Measurements from ENCODE around the gene ZC3H12A.

ZC3H12A gene

DNA sequence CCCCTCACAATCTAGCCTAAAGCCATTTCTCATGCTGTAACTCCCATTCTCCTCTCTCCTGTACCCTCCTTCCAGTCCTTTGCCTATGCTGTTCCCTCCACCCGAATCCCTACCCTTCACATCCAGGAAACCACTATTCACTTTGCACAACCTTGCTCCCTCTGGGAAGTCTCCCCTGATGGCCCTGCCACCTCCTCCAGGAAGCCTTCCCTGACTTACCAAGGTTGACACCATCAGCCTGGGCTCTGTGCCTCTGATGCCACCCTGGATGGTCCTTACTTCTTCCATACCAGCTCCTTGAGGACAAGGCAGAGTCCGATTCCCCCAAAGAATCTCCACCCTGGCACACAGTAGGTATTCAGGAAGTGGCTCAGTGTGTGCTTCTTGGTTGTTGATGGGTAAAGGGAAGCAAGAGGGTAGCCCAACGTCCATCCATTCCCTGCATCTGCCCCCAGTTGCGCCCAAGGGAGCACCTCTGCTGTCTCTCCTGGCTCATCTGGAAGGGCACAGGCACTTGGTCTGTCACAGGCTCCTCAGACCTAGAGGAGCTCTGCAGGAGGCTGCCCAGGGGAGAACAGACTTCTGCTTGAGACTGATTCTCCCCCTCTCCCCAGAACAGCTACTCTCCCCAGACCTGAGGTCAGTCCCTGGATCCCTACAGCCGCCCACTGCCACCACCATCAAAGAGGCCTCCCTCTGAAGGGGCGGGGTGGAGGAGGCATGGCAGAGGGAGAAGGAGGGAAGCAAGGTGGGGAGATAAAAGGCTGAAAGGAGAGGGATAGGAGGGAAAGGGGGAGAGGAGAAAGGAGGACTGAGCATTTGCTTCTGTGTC is 36.1 kb upstream of the ZC3H12A start:
- Histone ChIP-seq H3K4me3 (no peak overlapping the region), H3K27ac (no peak overlapping the region), H3K4me1 (peaks cover 0 to 21% (median 12%) of the 10 kb centered on the region in 10 experiments; a peak in 13 of 20 replicates), H3K27me3 (no peaks in the 10 kb centered on the region), H4K20me1 (no peaks in the 10 kb centered on the region; a peak in 1 of 22 replicates), H3K9me3 (replicated peaks in 1 of 11) (no peaks in the 10 kb centered on the region), H3K4me2 (no peak overlapping the region), H3K36me3 (no peaks in the 10 kb centered on the region), H3K9ac (no peak overlapping the region)
- no peak for TF ChIP-seq Cebpa-rat (IDR thresholded peaks at IDR 0.05)

- Histone ChIP-seq H3K4me1 (peaks cover 0 to 21% (median 12%) of the 10 kb centered on the region in 10 experiments; a peak in 13 of 20 replicates), H3K27ac (no peak overlapping the region), H3K9me3 (replicated peaks in 1 of 11) (no peaks in the 10 kb centered on the region), H3K9ac (no peak overlapping the region), H3K27me3 (no peaks in the 10 kb centered on the region), H3K4me2 (peak overlapping the region in 5 of 11 experiments; percentile 8 to 23 (median 16); a peak in 6 of 22 replicates), H3K36me3 (no peaks in the 10 kb centered on the region), H4K20me1 (no peaks in the 10 kb centered on the region; a peak in 1 of 22 replicates), H3K4me3 (no peak overlapping the region)
- TF ChIP-seq Cebpa-rat (IDR thresholded peaks at IDR 0.05) = no peak
These were observed 35.5 kb upstream of the ZC3H12A start for GRCh38 chr1:37438869-37439343.

GRCh38 chr1:37439349-37439995 is 34.9 kb upstream of the ZC3H12A start:
- H3K27me3 ChIP-seq = no peaks in the 10 kb centered on the region
- peak overlapping the region in 5 of 11 experiments; percentile 8 to 23 (median 16); a peak in 7 of 22 replicates for H3K4me2 ChIP-seq
- H3K4me3 ChIP-seq = no peak overlapping the region
- H4K20me1 ChIP-seq = no peaks in the 10 kb centered on the region; a peak in 1 of 22 replicates
- H3K27ac ChIP-seq = no peak overlapping the region
- H3K36me3 ChIP-seq = no peaks in the 10 kb centered on the region
- H3K9me3 ChIP-seq (replicated peaks in 1 of 11) = no peaks in the 10 kb centered on the region
- TF ChIP-seq Cebpa-rat (IDR thresholded peaks at IDR 0.05) = no peak
- H3K4me1 ChIP-seq = peaks cover 0 to 21% (median 12%) of the 10 kb centered on the region in 10 experiments; a peak in 13 of 20 replicates
- no peak overlapping the region for H3K9ac ChIP-seq

DNA sequence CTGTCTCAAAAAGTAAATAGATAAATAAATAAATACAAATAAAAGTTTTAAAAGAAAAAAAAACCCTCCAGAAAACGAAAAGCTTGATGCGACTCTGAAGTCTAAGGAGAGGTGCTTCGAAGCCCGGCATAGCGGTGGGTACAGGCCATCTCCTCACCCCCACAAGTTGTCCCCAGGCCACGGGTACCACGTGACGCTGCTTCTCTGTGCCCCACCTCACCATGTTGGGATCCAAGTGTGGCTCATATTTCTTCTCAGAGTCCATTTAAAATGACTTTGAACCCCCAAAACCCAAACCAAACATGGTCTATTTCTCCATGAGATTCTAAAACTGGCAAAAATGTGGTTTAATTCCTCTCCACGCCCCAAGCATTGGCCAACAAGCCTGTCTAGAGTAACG is 32.9 kb upstream of the ZC3H12A start:
- no peak overlapping the region for H3K9ac ChIP-seq
- H3K4me1 ChIP-seq = peaks cover 0 to 16% (median 6%) of the 10 kb centered on the region in 10 experiments; a peak in 12 of 20 replicates
- no peaks in the 10 kb centered on the region for H3K27me3 ChIP-seq
- H3K4me2 ChIP-seq = no peak overlapping the region
- H3K4me3 ChIP-seq = no peak overlapping the region
- H3K27ac ChIP-seq = no peak overlapping the region
- no peaks in the 10 kb centered on the region for H3K36me3 ChIP-seq
- TF ChIP-seq Cebpa-rat (IDR thresholded peaks at IDR 0.05) = no peak
- H4K20me1 ChIP-seq = no peaks in the 10 kb centered on the region
- H3K9me3 ChIP-seq (replicated peaks in 1 of 11) = no peaks in the 10 kb centered on the region

DNA sequence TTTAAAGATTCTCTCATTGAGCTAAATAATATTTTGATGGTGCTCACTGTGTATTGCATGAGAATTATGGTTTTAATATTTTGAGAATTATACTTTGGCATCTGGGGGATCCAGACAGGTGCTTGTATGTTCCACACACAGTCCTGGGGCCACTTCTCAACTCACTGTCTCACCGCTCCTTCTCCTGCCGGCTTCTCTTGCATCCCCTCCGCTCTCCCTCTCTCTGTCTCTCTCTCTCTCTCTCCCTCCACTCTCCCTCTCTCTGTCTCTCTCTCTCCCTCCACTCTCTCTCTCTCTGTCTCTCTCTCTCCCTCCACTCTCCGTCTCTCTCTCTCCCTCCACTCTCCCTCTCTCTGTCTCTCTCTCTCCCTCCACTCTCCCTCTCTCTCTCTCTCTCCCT is 32.2 kb upstream of the ZC3H12A start:
- no peaks in the 10 kb centered on the region for H3K36me3 ChIP-seq
- H3K27me3 ChIP-seq = no peaks in the 10 kb centered on the region
- no peak overlapping the region for H3K27ac ChIP-seq
- no peak for TF ChIP-seq Cebpa-rat (IDR thresholded peaks at IDR 0.05)
- H3K9ac ChIP-seq = no peak overlapping the region
- H4K20me1 ChIP-seq = no peaks in the 10 kb centered on the region
- no peak overlapping the region for H3K4me3 ChIP-seq
- no peaks in the 10 kb centered on the region for H3K9me3 ChIP-seq (replicated peaks in 1 of 11)
- peaks cover 0 to 23% (median 12%) of the 10 kb centered on the region in 10 experiments; a peak in 16 of 20 replicates for H3K4me1 ChIP-seq
- no peak overlapping the region for H3K4me2 ChIP-seq

- H3K9me3 ChIP-seq (replicated peaks in 1 of 11) = no peaks in the 10 kb centered on the region
- no peak overlapping the region for H3K4me3 ChIP-seq
- no peaks in the 10 kb centered on the region for H4K20me1 ChIP-seq
- H3K4me2 ChIP-seq = no peak overlapping the region
- no peak overlapping the region for H3K9ac ChIP-seq
- no peaks in the 10 kb centered on the region for H3K27me3 ChIP-seq
- no peaks in the 10 kb centered on the region for H3K36me3 ChIP-seq
- no peak for TF ChIP-seq Cebpa-rat (IDR thresholded peaks at IDR 0.05)
- H3K4me1 ChIP-seq = peaks cover 0 to 28% (median 17%) of the 10 kb centered on the region in 10 experiments; a peak in 16 of 20 replicates
- H3K27ac ChIP-seq = no peak overlapping the region
These were observed 31.7 kb upstream of the ZC3H12A start for GRCh38 chr1:37442644-37443043.

GRCh38 chr1:37446874-37447273 is 27.5 kb upstream of the ZC3H12A start:
- Histone ChIP-seq H3K27ac (no peak overlapping the region), H3K4me3 (no peak overlapping the region), H3K9ac (0 out of 22 replicates have a peak overlapping the region, but pooled peaks of 1 of the 11 experiments have one; percentile 20), H3K36me3 (no peaks in the 10 kb centered on the region), H3K27me3 (no peaks in the 10 kb centered on the region), H4K20me1 (no peaks in the 10 kb centered on the region), H3K4me2 (peak overlapping the region in 9 of 11 experiments; percentile 20 to 83 (median 69); a peak in 17 of 22 replicates), H3K4me1 (peaks cover 16 to 43% (median 41%) of the 10 kb centered on the region in 10 experiments), H3K9me3 (replicated peaks in 1 of 11) (no peaks in the 10 kb centered on the region)
- no peak for TF ChIP-seq Cebpa-rat (IDR thresholded peaks at IDR 0.05)

DNA sequence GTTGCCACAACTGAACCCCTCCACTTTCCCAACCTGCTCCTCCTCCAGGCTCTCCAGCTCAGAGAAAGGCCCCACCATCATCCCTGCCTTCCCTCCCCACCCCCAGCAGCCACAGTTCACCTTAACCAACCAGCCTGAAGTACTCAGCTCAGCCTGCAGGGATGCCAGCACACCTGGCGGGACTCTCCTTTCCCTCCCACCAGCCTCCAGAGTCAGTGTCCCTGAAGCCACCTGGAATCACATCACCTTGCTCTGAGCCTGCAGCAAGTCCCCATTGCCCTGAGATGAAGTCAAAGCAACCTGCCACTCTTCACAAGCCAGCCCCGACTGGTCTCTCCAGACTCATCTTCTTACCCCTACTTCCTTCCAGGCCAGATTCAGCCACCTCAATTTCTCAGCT is 26.2 kb upstream of the ZC3H12A start:
- peak overlapping the region in 7 of 11 experiments; percentile 44 to 83 (median 69); a peak in 11 of 22 replicates for H3K4me2 ChIP-seq
- no peak overlapping the region for H3K9ac ChIP-seq
- H3K4me1 ChIP-seq = peaks cover 16 to 43% (median 41%) of the 10 kb centered on the region in 10 experiments

More for the DNA sequence above, 26.2 kb upstream of the ZC3H12A start:
- Histone ChIP-seq H3K4me3 (no peak overlapping the region), H3K27me3 (no peaks in the 10 kb centered on the region), H3K9me3 (replicated peaks in 1 of 11) (no peaks in the 10 kb centered on the region), H3K27ac (no peak overlapping the region), H3K36me3 (no peaks in the 10 kb centered on the region), H4K20me1 (no peaks in the 10 kb centered on the region)
- TF ChIP-seq Cebpa-rat (IDR thresholded peaks at IDR 0.05) = no peak

Measured in BLaER1 treated with 17β-estradiol and CSF1 and Interleukin-3, amounts not matched to agents 10 nM and 100 nM (cell line).